Body of pancreas (tissue), 4 donors: ENCODE results near the gene BABAM2.

Experiments
- CTCF ChIP-seq, 7 experiments: fragments of 450-650 bp in 4 of 7; fragments of 200-600 bp in 3 of 7; sonication (generic) in 3 of 7; IDR thresholded peaks; one replicate each; pipeline ENCODE4 v1.5.1; 2016 to 2019; ENCODE audit warnings: antibody characterized with exemption in 7 of 7
- POLR2A ChIP-seq, 3 donors: fragments of 450-650 bp; IDR thresholded peaks; one replicate each; pipeline ENCODE4 v1.6.1; 2016; ENCODE audit warnings: antibody characterized with exemption in 3 of 3, mild to moderate bottlenecking in 2 of 3

- TF ChIP-seq CTCF (IDR thresholded peaks at IDR 0.05) (no peak), POLR2A (IDR thresholded peaks at IDR 0.05) (no peak)
These were observed 489.7 kb downstream of the BABAM2 start for GRCh38 chr2:28380219-28380618.
